ENCODE data around the gene LDAF1.
"Not testable (repeated sequence)": the region's sequence is repeated elsewhere in the genome, so short reads cannot be mapped to it uniquely, and the experiment has no call there.

The LDAF1 gene

GRCh38 chr16:21162661-21163151 is 4.2 kb downstream of the LDAF1 start:
- no peak for FAIRE-seq

- FAIRE-seq: no peak
Observed at GRCh38 chr16:21163576-21163975, 5.1 kb downstream of the LDAF1 start.

- no peak for FAIRE-seq
Observed at GRCh38 chr16:21164521-21165168, 6.2 kb downstream of the LDAF1 start.

- no peak for FAIRE-seq
Observed at GRCh38 chr16:21166561-21166961, 8.1 kb downstream of the LDAF1 start.

GRCh38 chr16:21167360-21167759 is 8.9 kb downstream of the LDAF1 start:
- FAIRE-seq: no peak

GRCh38 chr16:21167929-21168602 is 9.6 kb downstream of the LDAF1 start:
- no peak for FAIRE-seq

GRCh38 chr16:21169249-21169981 is 10.9 kb downstream of the LDAF1 start:
- no peak for FAIRE-seq

GRCh38 chr16:21170116-21170515 is 11.6 kb downstream of the LDAF1 start:
- FAIRE-seq: not testable (repeated sequence)

GRCh38 chr16:21172650-21173049 is 14.2 kb downstream of the LDAF1 start:
- FAIRE-seq: no peak

- FAIRE-seq: no peak
Observed at GRCh38 chr16:21175397-21175796, 16.9 kb downstream of the LDAF1 start.

- FAIRE-seq: no peak
Observed at GRCh38 chr16:21179126-21179982, 20.9 kb downstream of the LDAF1 start.

- FAIRE-seq: no peak
Observed at GRCh38 chr16:21179983-21180365, 21.5 kb downstream of the LDAF1 start.

- no peak for FAIRE-seq
Observed at GRCh38 chr16:21183995-21184394, 25.5 kb downstream of the LDAF1 start.

- FAIRE-seq: no peak
Observed at GRCh38 chr16:21184834-21185233, 26.4 kb downstream of the LDAF1 start.

GRCh38 chr16:21185659-21186325 is 27.3 kb downstream of the LDAF1 start:
- no peak for FAIRE-seq

GRCh38 chr16:21186326-21186691 is 27.8 kb downstream of the LDAF1 start:
- FAIRE-seq: no peak

- no peak for FAIRE-seq
Observed at GRCh38 chr16:21189311-21189710, 30.8 kb downstream of the LDAF1 start.

GRCh38 chr16:21190013-21190412 is 31.5 kb downstream of the LDAF1 start:
- FAIRE-seq: no peak

GRCh38 chr16:21190599-21190998 is 32.1 kb downstream of the LDAF1 start:
- no peak for FAIRE-seq

GRCh38 chr16:21192991-21193390 is 34.5 kb downstream of the LDAF1 start:
- FAIRE-seq: no peak

GRCh38 chr16:21194771-21195301 is 36.4 kb downstream of the LDAF1 start:
- no peak for FAIRE-seq

- FAIRE-seq: not testable (repeated sequence)
Observed at GRCh38 chr16:21195330-21195729, 36.9 kb downstream of the LDAF1 start.

Measured in G401.6 (cell line).